Hematopoietic multipotent progenitor cell treated with erythropoietin and hydrocortisone succinate and interleukin-3 and kit ligand, for 6 days (in vitro differentiated cells): ENCODE results near the gene TOMM5.

Experiments
- DNase-seq: peaks from one replicate; pipeline ENCODE4 v3.0.0-alpha.2; 2015

Gene TOMM5

GRCh38 chr9:37559855-37560592, 32.4 kb downstream of the TOMM5 start:
- no peak for DNase-seq

- no peak for DNase-seq
Observed at GRCh38 chr9:37559125-37559524, 33.3 kb downstream of the TOMM5 start.

GRCh38 chr9:37555786-37556185, 36.6 kb downstream of the TOMM5 start:
- no peak for DNase-seq

- no peak for DNase-seq
Observed at GRCh38 chr9:37554318-37554717, 38.1 kb downstream of the TOMM5 start.

- no peak for DNase-seq
Observed at GRCh38 chr9:37551888-37552287, 40.5 kb downstream of the TOMM5 start.

- DNase-seq, result no peak
Observed at GRCh38 chr9:37551468-37551867, 40.9 kb downstream of the TOMM5 start.

GRCh38 chr9:37550781-37551180, 41.6 kb downstream of the TOMM5 start:
- DNase-seq, result no peak

- DNase-seq, result no peak
Observed at GRCh38 chr9:37549527-37549926, 42.9 kb downstream of the TOMM5 start.

GRCh38 chr9:37547328-37547878, 45.0 kb downstream of the TOMM5 start:
- DNase-seq, result no peak

- no peak for DNase-seq
Observed at GRCh38 chr9:37543468-37543867, 48.9 kb downstream of the TOMM5 start.

GRCh38 chr9:37542895-37543294, 49.5 kb downstream of the TOMM5 start:
- no peak for DNase-seq

- DNase-seq, result no peak
Observed at GRCh38 chr9:37542488-37542887, 49.9 kb downstream of the TOMM5 start.

- DNase-seq, result no peak
Observed at GRCh38 chr9:37541465-37541864, 50.9 kb downstream of the TOMM5 start.

GRCh38 chr9:37540634-37541033, 51.8 kb downstream of the TOMM5 start:
- no peak for DNase-seq

GRCh38 chr9:37539634-37540033, 52.8 kb downstream of the TOMM5 start:
- no peak for DNase-seq
